ENCODE results near the gene ATF4.

Gene ATF4

DNA sequence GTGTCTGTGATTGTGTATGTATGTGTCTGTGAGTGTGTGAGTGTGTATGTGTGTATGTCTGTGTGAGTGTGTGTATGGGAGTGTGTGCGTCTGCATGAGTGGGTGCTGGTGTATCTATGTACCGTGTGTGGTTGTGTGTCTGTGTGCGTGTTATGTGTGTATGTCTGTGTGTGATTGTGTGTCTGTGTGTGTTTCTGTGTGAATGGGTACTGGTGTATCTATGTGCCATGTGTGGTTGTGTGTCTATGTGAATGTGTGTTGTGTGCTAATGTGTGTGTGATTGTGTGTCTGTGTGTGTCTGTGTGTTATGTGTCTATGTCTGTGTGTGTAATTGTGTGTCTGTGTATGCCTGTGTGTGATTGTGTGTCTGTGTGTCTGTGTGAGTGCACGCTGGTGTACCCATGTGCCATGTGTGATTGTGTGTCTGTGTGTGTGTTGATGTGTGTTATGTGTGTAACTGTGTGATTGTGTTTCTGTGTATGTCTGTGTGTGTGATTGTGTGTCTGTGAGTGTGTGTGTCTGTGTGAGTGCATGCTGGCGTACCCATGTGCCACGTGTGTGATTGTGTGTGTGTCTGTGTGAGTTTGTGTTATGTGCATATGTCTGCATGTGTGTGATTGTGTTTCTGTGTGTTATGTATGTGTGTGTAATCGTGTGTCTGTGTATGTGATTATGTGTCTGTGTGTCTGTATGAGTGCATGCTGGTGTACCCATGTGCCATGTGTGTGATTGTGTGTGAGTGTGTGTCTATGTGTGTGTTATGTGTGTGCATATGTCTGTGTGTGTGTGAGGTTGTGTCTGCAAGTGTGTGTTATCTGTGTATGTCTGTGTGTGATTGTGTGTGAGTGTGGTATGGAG, 43.4 kb downstream of the ATF4 start:
- no peak for TF ChIP-seq GATA2 (IDR thresholded peaks at IDR 0.05; ENCODE audit: low read depth, low read length)
- TF ChIP-seq GATA3 (IDR thresholded peaks at IDR 0.05; ENCODE audit: low read depth, low read length): no peak

DNA sequence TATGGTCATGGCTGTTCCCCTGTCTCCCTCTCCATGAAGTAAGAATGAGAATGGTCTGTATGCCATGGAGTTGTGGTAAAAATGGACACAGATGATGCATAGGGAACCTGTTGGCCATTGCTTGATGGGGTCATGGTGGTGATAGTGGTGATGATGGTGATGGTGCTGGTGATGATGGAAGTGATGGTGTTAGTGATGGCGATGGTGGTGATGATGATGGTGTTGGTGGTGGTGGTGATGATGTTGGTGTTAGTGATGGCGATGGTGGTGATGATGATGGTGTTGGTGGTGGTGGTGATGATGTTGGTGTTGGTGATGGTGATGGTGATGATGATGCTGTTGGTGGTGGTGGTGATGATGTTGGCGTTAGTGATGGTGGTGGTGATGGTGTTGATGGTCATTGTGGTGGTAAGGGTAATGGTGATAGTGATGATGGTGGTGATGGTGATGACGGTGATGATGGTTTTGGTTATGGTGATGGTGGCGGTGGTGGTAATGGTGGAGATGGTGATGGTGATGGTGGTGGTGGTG, 45.1 kb downstream of the ATF4 start:
- TF ChIP-seq GATA2 (IDR thresholded peaks at IDR 0.05; ENCODE audit: low read depth, low read length) (no peak), GATA3 (IDR thresholded peaks at IDR 0.05; ENCODE audit: low read depth, low read length) (no peak)

DNA sequence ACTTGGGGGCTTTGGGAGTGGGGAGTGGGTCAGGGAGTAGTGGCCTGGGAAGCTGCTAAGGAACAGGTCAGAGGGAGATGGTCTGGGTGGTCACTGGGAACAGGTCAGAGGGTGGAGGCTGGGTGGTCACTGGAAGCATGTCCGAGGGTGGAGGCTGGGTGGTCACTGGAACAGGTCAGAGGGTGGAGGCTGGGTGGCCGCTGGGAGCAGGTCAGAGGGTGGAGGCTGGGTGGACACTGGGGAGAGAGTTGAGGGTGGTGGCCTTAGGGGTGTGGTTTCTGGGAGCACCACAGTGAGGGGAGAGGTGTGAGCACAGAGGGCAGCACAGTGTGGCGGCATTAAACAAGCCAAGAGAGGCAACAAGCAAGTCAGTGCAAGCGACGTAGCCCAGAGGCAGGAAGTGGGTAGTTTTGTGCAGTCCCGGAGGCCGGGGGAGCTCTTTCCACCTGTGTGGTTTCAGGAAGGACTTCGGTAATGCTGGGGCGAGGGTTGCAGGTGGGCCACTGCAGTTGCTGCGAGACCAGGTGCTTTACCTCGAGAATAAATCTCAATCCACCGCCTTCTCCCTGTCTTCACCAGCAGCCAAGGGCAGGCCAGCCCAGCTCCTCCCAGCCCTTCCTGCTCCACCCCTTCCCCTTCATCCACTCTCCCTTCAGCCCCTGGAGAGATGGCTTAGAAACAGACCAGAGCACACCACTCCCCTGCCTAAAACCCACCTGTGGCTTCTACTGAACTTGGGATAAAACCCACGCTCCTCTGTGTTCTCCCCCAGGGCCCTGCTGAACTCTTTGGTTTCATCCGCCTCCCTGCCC, 47.0 kb downstream of the ATF4 start:
- no peak for TF ChIP-seq GATA2 (IDR thresholded peaks at IDR 0.05; ENCODE audit: low read depth, low read length)
- no peak for TF ChIP-seq GATA3 (IDR thresholded peaks at IDR 0.05; ENCODE audit: low read depth, low read length)

DNA sequence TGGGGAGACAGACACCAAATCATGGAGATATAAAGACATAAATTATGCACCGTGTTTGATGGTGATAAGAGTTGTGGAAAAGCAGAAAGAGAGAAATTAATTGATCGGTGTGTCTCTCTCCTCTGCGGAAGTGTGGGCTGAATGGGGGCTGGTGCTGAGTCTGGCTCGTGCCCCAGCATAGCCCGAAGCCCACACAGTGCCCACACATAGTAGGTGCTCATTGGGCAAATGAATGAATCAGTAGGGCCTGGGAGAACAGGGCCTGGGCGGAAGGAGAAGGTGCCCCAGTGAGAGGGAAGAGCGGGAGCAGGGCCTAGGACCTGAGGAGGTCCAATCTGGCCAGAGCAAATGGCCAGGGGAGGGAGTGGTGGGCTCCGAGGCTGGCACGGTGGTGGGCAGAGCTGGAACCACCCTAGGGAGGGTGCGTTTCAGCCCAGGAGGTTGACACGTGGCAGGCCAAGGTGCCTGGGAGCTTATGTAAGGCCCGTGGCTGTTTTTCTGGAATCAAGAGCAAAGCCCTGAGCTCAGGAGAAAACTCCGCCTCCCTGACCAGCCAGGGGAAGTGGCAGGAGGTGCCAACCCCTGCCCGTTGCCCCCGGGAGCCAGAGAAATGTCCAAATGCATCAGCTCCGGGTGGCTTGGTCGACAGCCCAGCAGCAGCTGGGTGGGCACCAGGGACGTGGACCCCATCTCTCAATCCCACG, 48.1 kb downstream of the ATF4 start:
- TF ChIP-seq GATA2 (IDR thresholded peaks at IDR 0.05; ENCODE audit: low read depth, low read length): no peak
- no peak for TF ChIP-seq GATA3 (IDR thresholded peaks at IDR 0.05; ENCODE audit: low read depth, low read length)

DNA sequence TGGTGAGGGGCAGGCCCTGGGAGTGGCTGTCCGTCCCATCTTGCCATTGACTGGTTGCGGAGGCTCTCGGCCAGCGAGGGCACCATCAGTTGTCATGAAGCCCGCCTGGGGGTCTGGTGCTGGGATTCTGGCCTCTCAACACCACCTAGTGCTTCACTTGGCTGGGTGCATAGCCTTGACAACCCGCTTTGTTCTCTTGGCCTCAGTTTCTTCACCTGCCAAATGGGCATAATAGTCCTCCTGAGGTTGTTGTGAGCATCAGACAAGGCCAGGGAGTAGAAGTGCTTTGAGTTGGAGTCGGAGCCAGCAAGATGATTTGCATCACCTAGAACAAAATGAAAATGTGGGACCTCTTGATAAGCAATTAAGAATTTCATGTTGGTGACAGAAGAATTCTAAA, 48.7 kb downstream of the ATF4 start:
- TF ChIP-seq GATA3 (IDR thresholded peaks at IDR 0.05; ENCODE audit: low read depth, low read length): no peak
- no peak for TF ChIP-seq GATA2 (IDR thresholded peaks at IDR 0.05; ENCODE audit: low read depth, low read length)

DNA sequence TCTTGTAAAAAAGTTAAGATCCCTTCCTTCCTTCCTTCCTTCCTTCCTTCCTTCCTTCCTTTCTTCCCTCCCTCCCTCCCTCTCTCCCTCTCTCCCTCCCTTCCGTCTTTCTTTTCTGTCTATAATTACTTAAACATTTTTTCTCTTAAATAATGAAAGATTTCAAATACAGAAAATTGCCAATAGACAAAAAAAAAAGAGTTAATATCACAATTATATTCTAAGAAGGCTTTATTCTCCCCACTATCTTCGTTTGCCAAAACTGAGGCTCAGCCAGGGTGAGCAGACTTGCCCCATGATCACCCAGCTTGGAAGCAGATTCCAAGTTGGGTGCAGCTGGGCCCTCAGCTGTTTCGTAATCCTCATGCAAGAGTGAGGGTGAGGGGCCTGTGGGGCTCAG, 49.9 kb downstream of the ATF4 start:
- TF ChIP-seq GATA3 (IDR thresholded peaks at IDR 0.05; ENCODE audit: low read depth, low read length) (no peak), GATA2 (IDR thresholded peaks at IDR 0.05; ENCODE audit: low read depth, low read length) (no peak)

DNA sequence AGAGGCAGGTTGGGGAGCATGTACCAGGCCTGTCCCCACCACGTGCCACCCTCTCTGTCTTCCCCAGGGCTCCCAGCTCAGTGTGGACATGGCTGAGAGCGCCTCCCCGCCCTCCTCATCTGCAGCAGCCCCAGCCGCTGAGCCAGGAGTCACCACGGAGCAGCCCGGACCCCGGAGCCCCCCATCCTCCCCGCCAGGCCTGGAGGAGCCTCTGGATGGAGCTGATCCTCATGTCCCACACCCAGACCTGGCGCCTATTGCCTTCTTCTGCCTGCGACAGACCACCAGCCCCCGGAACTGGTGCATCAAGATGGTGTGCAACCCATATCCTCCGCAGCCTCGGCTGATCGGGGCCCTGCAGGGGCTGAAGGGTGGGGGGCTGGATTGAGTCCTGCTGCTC, 50.3 kb downstream of the ATF4 start, which contains the start of gene CACNA1I:
CACNA1I (plus strand) TSS at position 89 of the 400 bp plus-strand sequence; CDS start at position 89, 0 bp downstream.
- TF ChIP-seq GATA3 (IDR thresholded peaks at IDR 0.05; ENCODE audit: low read depth, low read length) (no peak), GATA2 (IDR thresholded peaks at IDR 0.05; ENCODE audit: low read depth, low read length) (no peak)

DNA sequence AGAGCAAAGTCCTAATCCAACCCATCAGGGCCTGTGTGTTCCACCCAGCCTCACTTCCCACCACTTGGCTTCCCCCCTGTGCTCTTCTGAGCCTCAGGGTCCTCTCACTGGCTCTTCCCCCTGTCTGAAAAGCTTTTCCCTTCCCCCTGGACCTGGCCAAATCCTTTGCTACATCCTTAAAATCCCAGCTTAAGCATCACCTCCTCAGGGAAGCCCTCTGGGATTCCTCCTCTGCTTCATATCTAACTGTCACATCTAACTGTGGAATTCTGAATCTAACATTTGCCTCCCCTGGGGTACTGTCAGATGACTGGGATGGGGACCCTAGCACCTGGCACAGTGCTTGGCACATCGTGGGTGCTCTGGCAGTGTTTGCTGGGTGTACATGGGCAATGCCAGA, 51.2 kb downstream of the ATF4 start:
- no peak for TF ChIP-seq GATA2 (IDR thresholded peaks at IDR 0.05; ENCODE audit: low read depth, low read length)
- TF ChIP-seq GATA3 (IDR thresholded peaks at IDR 0.05; ENCODE audit: low read depth, low read length): no peak

All from SH-SY5Y (cell line).